CD14-positive monocyte (primary cell): ENCODE data around the gene SPATA22. TPM values are rescaled to one million over a fixed set of nuclear protein-coding genes. Genes with fewer than 3 reads are reported as not detected.

Experiments used
- DNase-seq, 3 donors: peaks; one replicate each; pipeline ENCODE4 v3.0.0-alpha.2; 2011 to 2022
- H2AFZ ChIP-seq: 2 replicates; pipeline ENCODE4 v1.6.0; 2012; ENCODE audit warnings: mild to moderate bottlenecking, low read depth, low read length, inconsistent platforms; ENCODE audit not compliant: insufficient read depth, poor library complexity, severe bottlenecking
- H3K27ac ChIP-seq, 2 donors: 1 replicate in 1 of 2; 2 replicates in 1 of 2; pipeline ENCODE4 v1.5.1; 2012 to 2013; ENCODE audit warnings: low read length in 2 of 2, control low read depth in 1 of 2, inconsistent platforms in 1 of 2, low read depth in 1 of 2, mild to moderate bottlenecking in 1 of 2
- H3K27me3 ChIP-seq, 2 donors: one replicate each; pipeline versions ENCODE4 v1.6.0 to v1.6.1; 2011 to 2013; ENCODE audit warnings: low read length in 2 of 2; ENCODE audit not compliant: control insufficient read depth in 2 of 2, insufficient read depth in 2 of 2
- H3K36me3 ChIP-seq, 2 donors: replicated peaks in 1 of 2; 1 replicate in 1 of 2; 2 replicates in 1 of 2; pipeline versions ENCODE4 v1.5.1 to v1.6.1; 2012 to 2013; ENCODE audit warnings: low read length in 2 of 2, control low read depth in 1 of 2, inconsistent platforms in 1 of 2, mild to moderate bottlenecking in 1 of 2; ENCODE audit not compliant: insufficient read depth in 2 of 2, control insufficient read depth in 1 of 2
- H3K4me1 ChIP-seq, 2 donors: 1 replicate in 1 of 2; 2 replicates in 1 of 2; pipeline versions ENCODE4 v1.5.1 to v1.6.1; 2012 to 2013; ENCODE audit warnings: low read length in 2 of 2, control low read depth in 1 of 2, inconsistent platforms in 1 of 2, mild to moderate bottlenecking in 1 of 2, moderate library complexity in 1 of 2; ENCODE audit not compliant: insufficient read depth in 2 of 2, control insufficient read depth in 1 of 2
- H3K4me2 ChIP-seq: replicated peaks from 2 replicates; pipeline ENCODE3; 2012; ENCODE audit warnings: low read length, moderate library complexity, mild to moderate bottlenecking; ENCODE audit not compliant: poor library complexity, severe bottlenecking; ENCODE audit errors: extremely low read depth
- H3K4me3 ChIP-seq, 3 experiments: fragments of 200-600 bp in 1 of 3; sonication (generic) in 1 of 3; replicated peaks in 1 of 3; 1 replicate in 2 of 3; 2 replicates in 1 of 3; pipeline ENCODE4 v1.5.1; 2011 to 2013; ENCODE audit warnings: low read length in 3 of 3, mild to moderate bottlenecking in 3 of 3, control low read depth in 2 of 3, low read depth in 2 of 3, inconsistent platforms in 1 of 3, moderate library complexity in 1 of 3
- H3K79me2 ChIP-seq: 2 replicates; pipeline ENCODE4 v1.6.0; 2012; ENCODE audit warnings: mild to moderate bottlenecking, control low read depth, inconsistent platforms, low read length, moderate library complexity; ENCODE audit not compliant: insufficient read depth
- H3K9ac ChIP-seq: 2 replicates; pipeline ENCODE4 v1.6.0; 2017; ENCODE audit warnings: low read length, mild to moderate bottlenecking; ENCODE audit not compliant: insufficient read depth, poor library complexity, severe bottlenecking
- H3K9me3 ChIP-seq, 2 donors: replicated peaks in 1 of 2; 1 replicate in 1 of 2; 2 replicates in 1 of 2; pipeline versions ENCODE4 v1.5.1 to v1.6.1; 2012 to 2013; ENCODE audit warnings: low read length in 2 of 2, control low read depth in 1 of 2; ENCODE audit not compliant: control insufficient read depth in 1 of 2, insufficient read depth in 1 of 2
- H4K20me1 ChIP-seq: 2 replicates; pipeline ENCODE4 v1.6.0; 2012; ENCODE audit warnings: mild to moderate bottlenecking, low read length, control low read depth, moderate library complexity; ENCODE audit not compliant: insufficient read depth
- H3K27ac Mint-ChIP-seq, 7 donors: one replicate each; pipeline ENCODE4 v1.8.0; 2020; ENCODE audit warnings: mild to moderate bottlenecking in 7 of 7, mixed read lengths in 7 of 7, moderate library complexity in 6 of 7, inconsistent platforms in 2 of 7
- H3K27me3 Mint-ChIP-seq, 3 donors: one replicate each; pipeline ENCODE4 v1.8.0; 2021 to 2022; ENCODE audit warnings: low read depth in 3 of 3, mild to moderate bottlenecking in 3 of 3, mixed read lengths in 3 of 3, moderate library complexity in 3 of 3, inconsistent platforms in 1 of 3
- H3K36me3 Mint-ChIP-seq, 2 donors: one replicate each; pipeline ENCODE4 v1.8.0; 2020; ENCODE audit warnings: mixed read lengths in 2 of 2, inconsistent platforms in 1 of 2, mild to moderate bottlenecking in 1 of 2
- H3K4me1 Mint-ChIP-seq: one replicate; pipeline ENCODE4 v1.8.0; 2020; ENCODE audit warnings: mild to moderate bottlenecking, mixed read lengths
- H3K4me3 Mint-ChIP-seq, 2 donors: one replicate each; pipeline ENCODE4 v1.8.0; 2020; ENCODE audit warnings: mild to moderate bottlenecking in 2 of 2, mixed read lengths in 2 of 2, moderate library complexity in 1 of 2
- H3K9me3 Mint-ChIP-seq, 7 donors: one replicate each; pipeline ENCODE4 v1.8.0; 2020 to 2022; ENCODE audit warnings: mixed read lengths in 7 of 7, mild to moderate bottlenecking in 6 of 7, moderate library complexity in 6 of 7, inconsistent platforms in 2 of 7
- WGBS: methylation state at CpG from one replicate; pipeline ENCODE4 v1.1.5; 2013; ENCODE audit warnings: missing lambda C conversion rate; ENCODE audit not compliant: insufficient coverage; 5-methylcytosine and 5-hydroxymethylcytosine counted together
- intact Hi-C, 2 donors: fragments of 100-400 bp; cut with micrococcal nuclease; formaldehyde crosslinking; loops; one replicate each; pipeline versions ENCODE4 v1.15.0 to v1.15.1; 2023
- polyA plus RNA-seq, 3 donors: library from polyadenylated mRNA; depleted of rRNA in 1 of 3; unstranded in 2 of 3; stranded (reverse) in 1 of 3; fragments of 300-500 nt in 2 of 3; fragments of >200 nt in 1 of 3; fragmentation: Illumina TruSeq in 2 of 3; gene quantifications; 1 replicate in 2 of 3; 2 replicates in 1 of 3; pipeline ENCODE4 v1.2.3, GENCODE V29; 2012 to 2021
- TF ChIP-seq, protein P1 (sequence below): fragments of 200-600 bp; IDR thresholded peaks from one replicate; pipeline ENCODE4 v1.8.0; 2022; ENCODE audit warnings: antibody characterized with exemption, mild to moderate bottlenecking

Gene SPATA22
- polyA plus RNA-seq, 3 donors, result 0.13 TPM; not detected in 2

GRCh38 chr17:3401786-3402185 is 69.8 kb downstream of the SPATA22 start:
- Histone ChIP-seq H3K4me2 (no peak overlapping the region), H3K36me3 (no peaks in the 10 kb centered on the region), H3K9ac (no peak overlapping the region), H2AFZ (no peak overlapping the region), H3K79me2 (no peaks in the 10 kb centered on the region), H3K9me3 (no peaks in the 10 kb centered on the region), H3K4me1 (no peaks in the 10 kb centered on the region), H4K20me1 (no peaks in the 10 kb centered on the region), H3K27ac (no peak overlapping the region), H3K27me3 (peaks cover 0 to 2% of the 10 kb centered on the region in 2 donors), H3K4me3 (no peak overlapping the region)
- no CpG with 5 or more reads among the region's 2 CpGs for WGBS
- Mint-ChIP-seq H3K27me3 (peaks cover 0 to 5% (median 1%) of the 10 kb centered on the region in 3 donors), H3K9me3 (peaks cover 0 to 5% (median 2%) of the 10 kb centered on the region in 7 donors), H3K36me3 (no peaks in the 10 kb centered on the region), H3K4me1 (no peaks in the 10 kb centered on the region), H3K4me3 (no peak overlapping the region), H3K27ac (no peak overlapping the region)
- intact Hi-C loops, result no loop called here
- TF ChIP-seq, protein P1, sequence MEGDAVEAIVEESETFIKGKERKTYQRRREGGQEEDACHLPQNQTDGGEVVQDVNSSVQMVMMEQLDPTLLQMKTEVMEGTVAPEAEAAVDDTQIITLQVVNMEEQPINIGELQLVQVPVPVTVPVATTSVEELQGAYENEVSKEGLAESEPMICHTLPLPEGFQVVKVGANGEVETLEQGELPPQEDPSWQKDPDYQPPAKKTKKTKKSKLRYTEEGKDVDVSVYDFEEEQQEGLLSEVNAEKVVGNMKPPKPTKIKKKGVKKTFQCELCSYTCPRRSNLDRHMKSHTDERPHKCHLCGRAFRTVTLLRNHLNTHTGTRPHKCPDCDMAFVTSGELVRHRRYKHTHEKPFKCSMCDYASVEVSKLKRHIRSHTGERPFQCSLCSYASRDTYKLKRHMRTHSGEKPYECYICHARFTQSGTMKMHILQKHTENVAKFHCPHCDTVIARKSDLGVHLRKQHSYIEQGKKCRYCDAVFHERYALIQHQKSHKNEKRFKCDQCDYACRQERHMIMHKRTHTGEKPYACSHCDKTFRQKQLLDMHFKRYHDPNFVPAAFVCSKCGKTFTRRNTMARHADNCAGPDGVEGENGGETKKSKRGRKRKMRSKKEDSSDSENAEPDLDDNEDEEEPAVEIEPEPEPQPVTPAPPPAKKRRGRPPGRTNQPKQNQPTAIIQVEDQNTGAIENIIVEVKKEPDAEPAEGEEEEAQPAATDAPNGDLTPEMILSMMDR, result no peak
- no peak for DNase-seq

- Mint-ChIP-seq H3K9me3 (peaks cover 0 to 2% (median 0%) of the 10 kb centered on the region in 7 donors), H3K27ac (no peak overlapping the region), H3K27me3 (peaks cover 1 to 5% (median 2%) of the 10 kb centered on the region in 3 donors), H3K4me1 (no peaks in the 10 kb centered on the region), H3K4me3 (no peak overlapping the region), H3K36me3 (no peaks in the 10 kb centered on the region)
- Histone ChIP-seq H3K27me3 (peaks cover 0 to 2% of the 10 kb centered on the region in 2 donors), H3K4me2 (no peak overlapping the region), H4K20me1 (no peaks in the 10 kb centered on the region), H3K4me1 (no peaks in the 10 kb centered on the region), H3K27ac (no peak overlapping the region), H3K9me3 (no peaks in the 10 kb centered on the region), H2AFZ (no peak overlapping the region), H3K4me3 (no peak overlapping the region), H3K79me2 (no peaks in the 10 kb centered on the region), H3K9ac (no peak overlapping the region), H3K36me3 (no peaks in the 10 kb centered on the region)
- DNase-seq, result no peak
- TF ChIP-seq, protein P1, result no peak
- intact Hi-C loops, result no loop called here
- 76% methylated on average over 5 of the region's 6 CpGs for WGBS
These were observed 71.6 kb downstream of the SPATA22 start for GRCh38 chr17:3400055-3400454.
